WTC11 (cell line): ENCODE measurements around the gene MRPL51. TPM values are rescaled to one million over a fixed set of nuclear protein-coding genes. Genes with fewer than 3 reads are reported as not detected.
"Not testable (repeated sequence)": the region's sequence is repeated elsewhere in the genome, so short reads cannot be mapped to it uniquely, and the experiment has no call there.

Experiments
- ATAC-seq: fragments of 200-7000 bp; cut with Tn5 transposase; 2 replicates; pipeline ENCODE4 v1.10.0; 2021; ENCODE audit warnings: mild to moderate bottlenecking, moderate library complexity
- CTCF ChIA-PET: fragments of 300-600 bp; sonication (Branson Sonifier 250); formaldehyde crosslinking; loops from one replicate; lab custom pipeline; 2021; ENCODE audit warnings: antibody characterized with exemption; lab: Charles Lee
- POLR2A ChIA-PET: fragments of 350-600 bp; sonication (Branson Sonifier 250); formaldehyde crosslinking; loops from one replicate; lab custom pipeline; 2021; ENCODE audit warnings: antibody characterized with exemption; lab: Charles Lee
- DNase-seq: peaks from one replicate; pipeline ENCODE4 v3.0.0; 2021; ENCODE audit warnings: low spot score
- H3K27ac Mint-ChIP-seq: 2 replicates; pipeline ENCODE4 v1.8.0; 2021; ENCODE audit warnings: mixed read lengths
- H3K27me3 Mint-ChIP-seq: 2 replicates; pipeline ENCODE4 v1.8.0; 2021; ENCODE audit warnings: low read depth, mild to moderate bottlenecking, moderate library complexity, mixed read lengths
- H3K36me3 Mint-ChIP-seq: 2 replicates; pipeline ENCODE4 v1.8.0; 2021; ENCODE audit warnings: mixed read lengths
- H3K4me1 Mint-ChIP-seq: 2 replicates; pipeline ENCODE4 v1.8.0; 2022; ENCODE audit warnings: mixed read lengths
- H3K4me3 Mint-ChIP-seq: 2 replicates; pipeline ENCODE4 v1.8.0; 2021; ENCODE audit warnings: mild to moderate bottlenecking, moderate library complexity, mixed read lengths
- H3K9me3 Mint-ChIP-seq: 2 replicates; pipeline ENCODE4 v1.8.0; 2021; ENCODE audit warnings: mixed read lengths
- CREM ChIP-seq: sonication (generic); formaldehyde crosslinking; IDR thresholded peaks from 2 replicates; pipeline ENCODE4 v1.8.1; 2022; ENCODE audit warnings: mild to moderate bottlenecking, missing genetic modification reagents, moderate library complexity
- ELF4 ChIP-seq: sonication (generic); formaldehyde crosslinking; IDR thresholded peaks from 2 replicates; pipeline ENCODE4 v1.8.1; 2022; ENCODE audit warnings: low read depth, mild to moderate bottlenecking, moderate library complexity, missing genetic modification reagents
- FOXJ3 ChIP-seq: sonication (generic); formaldehyde crosslinking; IDR thresholded peaks from 2 replicates; pipeline ENCODE4 v1.9.0; 2021; ENCODE audit warnings: missing genetic modification reagents, mild to moderate bottlenecking, borderline replicate concordance
- JAZF1 ChIP-seq: fragments of 250-450 bp; sonication (Bioruptor Pico); IDR thresholded peaks from 2 replicates; pipeline ENCODE4 v1.9.0; 2021; ENCODE audit warnings: moderate library complexity, mild to moderate bottlenecking, inconsistent platforms
- NR1H2 ChIP-seq: sonication (generic); formaldehyde crosslinking; IDR thresholded peaks from 2 replicates; pipeline ENCODE4 v1.9.0; 2021; ENCODE audit warnings: mild to moderate bottlenecking, moderate library complexity, missing genetic modification reagents
- NR3C1 ChIP-seq: sonication (generic); formaldehyde crosslinking; conservative IDR thresholded peaks from 2 replicates; pipeline ENCODE4 v1.8.1; 2023; ENCODE audit warnings: low read depth, mild to moderate bottlenecking, missing genetic modification reagents
- ZNF219 ChIP-seq: sonication (generic); formaldehyde crosslinking; IDR thresholded peaks from 2 replicates; pipeline ENCODE4 v1.8.0; 2023; ENCODE audit warnings: missing genetic modification reagents, mild to moderate bottlenecking, borderline replicate concordance
- ZNF317 ChIP-seq: sonication (generic); formaldehyde crosslinking; IDR thresholded peaks from 2 replicates; pipeline ENCODE4 v1.8.1; 2023; ENCODE audit warnings: low read depth, mild to moderate bottlenecking, moderate library complexity, missing genetic modification reagents, borderline replicate concordance
- ZNF416 ChIP-seq: fragments of 250-450 bp; sonication (Bioruptor Pico); IDR thresholded peaks from 2 replicates; pipeline ENCODE4 v1.9.0; 2021; ENCODE audit warnings: mild to moderate bottlenecking, inconsistent platforms
- total RNA-seq: library from RNA; stranded (reverse); gene quantifications from 3 replicates; pipeline ENCODE4 v1.2.3, GENCODE V29; 2021
- TF ChIP-seq, protein P1 (sequence below): sonication (generic); formaldehyde crosslinking; IDR thresholded peaks from 2 replicates; pipeline ENCODE4 v1.8.0; 2022; ENCODE audit warnings: mild to moderate bottlenecking, missing genetic modification reagents
- TF ChIP-seq, protein P2 (sequence below): sonication (generic); formaldehyde crosslinking; IDR thresholded peaks from 2 replicates; pipeline ENCODE4 v1.8.1; 2022; ENCODE audit warnings: mild to moderate bottlenecking, moderate library complexity, missing genetic modification reagents
- TF ChIP-seq, protein P3 (sequence below): fragments of 250-450 bp; sonication (Bioruptor Pico); IDR thresholded peaks from 2 replicates; pipeline ENCODE4 v1.9.0; 2021; ENCODE audit warnings: mild to moderate bottlenecking
- TF ChIP-seq, protein P4 (sequence below): sonication (generic); formaldehyde crosslinking; IDR thresholded peaks from 2 replicates; pipeline ENCODE4 v1.8.1; 2023; ENCODE audit warnings: mild to moderate bottlenecking, missing genetic modification reagents
- TF ChIP-seq, protein P5 (sequence below): sonication (generic); formaldehyde crosslinking; IDR thresholded peaks from 2 replicates; pipeline ENCODE4 v1.8.0; 2023; ENCODE audit warnings: missing genetic modification reagents
- TF ChIP-seq, protein P6 (sequence below): sonication (generic); formaldehyde crosslinking; IDR thresholded peaks from 2 replicates; pipeline ENCODE4 v1.8.1; 2023; ENCODE audit warnings: mild to moderate bottlenecking, missing genetic modification reagents

The MRPL51 gene
- total RNA-seq, 1 experiment from 2014 or later = 290 TPM

DNA sequence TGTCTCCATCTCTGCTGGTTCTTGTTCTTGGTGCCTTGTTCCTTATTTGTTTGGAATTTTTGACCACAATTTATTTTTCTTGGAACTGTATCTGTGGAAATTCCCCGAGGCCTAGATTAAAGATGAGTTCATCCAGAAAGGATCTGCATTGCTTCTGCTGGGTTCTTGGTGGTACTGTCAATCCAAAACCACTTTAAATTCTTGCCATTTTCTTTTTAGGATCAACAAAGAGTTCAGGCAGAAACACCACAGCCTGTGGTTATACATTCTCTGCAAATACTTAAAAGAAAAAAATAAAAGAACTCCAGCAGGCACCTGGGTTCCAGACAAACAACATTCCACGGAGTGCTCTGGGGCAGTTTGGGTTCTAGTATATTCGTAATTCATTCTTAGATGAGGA is 16.6 kb downstream of the MRPL51 start (continued):
- TF ChIP-seq, protein P1, sequence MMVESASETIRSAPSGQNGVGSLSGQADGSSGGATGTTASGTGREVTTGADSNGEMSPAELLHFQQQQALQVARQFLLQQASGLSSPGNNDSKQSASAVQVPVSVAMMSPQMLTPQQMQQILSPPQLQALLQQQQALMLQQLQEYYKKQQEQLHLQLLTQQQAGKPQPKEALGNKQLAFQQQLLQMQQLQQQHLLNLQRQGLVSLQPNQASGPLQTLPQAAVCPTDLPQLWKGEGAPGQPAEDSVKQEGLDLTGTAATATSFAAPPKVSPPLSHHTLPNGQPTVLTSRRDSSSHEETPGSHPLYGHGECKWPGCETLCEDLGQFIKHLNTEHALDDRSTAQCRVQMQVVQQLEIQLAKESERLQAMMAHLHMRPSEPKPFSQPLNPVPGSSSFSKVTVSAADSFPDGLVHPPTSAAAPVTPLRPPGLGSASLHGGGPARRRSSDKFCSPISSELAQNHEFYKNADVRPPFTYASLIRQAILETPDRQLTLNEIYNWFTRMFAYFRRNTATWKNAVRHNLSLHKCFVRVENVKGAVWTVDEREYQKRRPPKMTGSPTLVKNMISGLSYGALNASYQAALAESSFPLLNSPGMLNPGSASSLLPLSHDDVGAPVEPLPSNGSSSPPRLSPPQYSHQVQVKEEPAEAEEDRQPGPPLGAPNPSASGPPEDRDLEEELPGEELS (CRISPR knock-in tag) = no peak
- TF ChIP-seq NR3C1 = no peak
- no peak for TF ChIP-seq ZNF416 (CRISPR knock-in tag)
- TF ChIP-seq ZNF219 (CRISPR knock-in tag) = no peak
- no peak for TF ChIP-seq ELF4 (CRISPR knock-in tag)
- TF ChIP-seq FOXJ3 = no peak

DNA sequence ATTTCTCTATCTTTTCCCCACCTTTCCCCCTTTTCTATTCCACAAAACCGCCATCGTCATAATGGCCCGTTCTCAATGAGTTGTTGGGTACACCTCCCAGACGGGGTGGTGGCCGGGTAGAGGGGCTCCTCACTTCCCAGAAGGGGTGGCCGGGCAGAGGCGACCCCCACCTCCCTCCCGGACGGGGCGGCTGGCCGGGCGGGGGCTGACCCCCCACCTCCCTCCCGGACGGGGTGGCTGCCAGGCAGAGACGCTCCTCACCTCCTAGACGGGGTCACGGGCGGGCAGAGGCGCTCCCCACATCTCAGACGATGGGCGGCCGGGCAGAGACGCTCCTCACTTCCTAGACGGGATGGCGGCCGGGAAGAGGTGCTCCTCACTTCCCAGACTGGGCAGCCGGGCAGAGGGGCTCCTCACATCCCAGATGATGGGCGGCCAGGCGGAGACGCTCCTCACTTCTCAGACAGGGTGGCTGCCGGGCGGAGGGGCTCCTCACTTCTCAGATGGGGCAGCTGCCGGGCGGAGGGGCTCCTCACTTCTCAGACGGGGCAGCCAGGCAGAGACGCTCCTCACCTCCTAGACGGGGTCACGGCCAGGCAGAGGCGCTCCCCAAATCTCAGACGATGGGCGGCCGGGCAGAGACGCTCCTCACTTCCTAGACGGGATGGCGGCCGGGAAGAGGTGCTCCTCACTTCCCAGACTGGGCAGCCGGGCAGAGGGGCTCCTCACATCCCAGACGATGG is 17.7 kb downstream of the MRPL51 start:
- ATAC-seq, H3K4me3 Mint-ChIP-seq, H3K27ac Mint-ChIP-seq, H3K36me3 Mint-ChIP-seq, H3K4me1 Mint-ChIP-seq, CTCF ChIA-PET, POLR2A ChIA-PET: not testable (repeated sequence)
- DNase-seq = peak; percentile 4
- peaks cover 23% of the 10 kb centered on the region for H3K27me3 Mint-ChIP-seq
- peaks cover 14% of the 10 kb centered on the region for H3K9me3 Mint-ChIP-seq

DNA sequence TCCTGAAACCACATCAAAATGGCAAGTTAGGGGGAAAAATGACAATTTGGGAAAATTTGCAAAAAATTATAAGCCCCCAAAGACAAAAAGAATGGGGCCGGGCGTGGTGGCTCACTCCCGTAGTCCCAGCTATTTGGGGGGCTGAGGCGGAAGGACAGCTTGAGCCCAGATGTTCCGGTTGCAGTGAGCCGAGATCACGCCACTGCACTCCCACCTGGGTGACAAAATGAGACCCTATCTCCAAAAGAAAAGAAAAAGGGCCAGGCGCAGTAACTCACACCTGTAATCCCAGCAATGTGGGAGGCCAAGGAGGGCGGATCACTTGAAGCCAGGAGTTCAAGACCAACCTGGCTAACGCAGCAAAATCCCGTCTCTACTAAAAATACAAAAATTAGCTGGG is 20.6 kb downstream of the MRPL51 start:
- ChIA-PET CTCF (no interaction called here), POLR2A (no interaction called here)
- ATAC-seq = no peak
- Mint-ChIP-seq H3K27ac (no peak overlapping the region), H3K9me3 (peaks cover 14% of the 10 kb centered on the region), H3K27me3 (peaks cover 26% of the 10 kb centered on the region), H3K4me3 (no peak overlapping the region), H3K36me3 (peaks cover 13% of the 10 kb centered on the region), H3K4me1 (peaks cover 20% of the 10 kb centered on the region)
- no peak for TF ChIP-seq CREM (CRISPR knock-in tag)
- TF ChIP-seq, protein P2, sequence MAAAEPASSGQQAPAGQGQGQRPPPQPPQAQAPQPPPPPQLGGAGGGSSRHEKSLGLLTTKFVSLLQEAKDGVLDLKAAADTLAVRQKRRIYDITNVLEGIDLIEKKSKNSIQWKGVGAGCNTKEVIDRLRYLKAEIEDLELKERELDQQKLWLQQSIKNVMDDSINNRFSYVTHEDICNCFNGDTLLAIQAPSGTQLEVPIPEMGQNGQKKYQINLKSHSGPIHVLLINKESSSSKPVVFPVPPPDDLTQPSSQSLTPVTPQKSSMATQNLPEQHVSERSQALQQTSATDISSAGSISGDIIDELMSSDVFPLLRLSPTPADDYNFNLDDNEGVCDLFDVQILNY (CRISPR knock-in tag) = no peak
- TF ChIP-seq, protein P3, sequence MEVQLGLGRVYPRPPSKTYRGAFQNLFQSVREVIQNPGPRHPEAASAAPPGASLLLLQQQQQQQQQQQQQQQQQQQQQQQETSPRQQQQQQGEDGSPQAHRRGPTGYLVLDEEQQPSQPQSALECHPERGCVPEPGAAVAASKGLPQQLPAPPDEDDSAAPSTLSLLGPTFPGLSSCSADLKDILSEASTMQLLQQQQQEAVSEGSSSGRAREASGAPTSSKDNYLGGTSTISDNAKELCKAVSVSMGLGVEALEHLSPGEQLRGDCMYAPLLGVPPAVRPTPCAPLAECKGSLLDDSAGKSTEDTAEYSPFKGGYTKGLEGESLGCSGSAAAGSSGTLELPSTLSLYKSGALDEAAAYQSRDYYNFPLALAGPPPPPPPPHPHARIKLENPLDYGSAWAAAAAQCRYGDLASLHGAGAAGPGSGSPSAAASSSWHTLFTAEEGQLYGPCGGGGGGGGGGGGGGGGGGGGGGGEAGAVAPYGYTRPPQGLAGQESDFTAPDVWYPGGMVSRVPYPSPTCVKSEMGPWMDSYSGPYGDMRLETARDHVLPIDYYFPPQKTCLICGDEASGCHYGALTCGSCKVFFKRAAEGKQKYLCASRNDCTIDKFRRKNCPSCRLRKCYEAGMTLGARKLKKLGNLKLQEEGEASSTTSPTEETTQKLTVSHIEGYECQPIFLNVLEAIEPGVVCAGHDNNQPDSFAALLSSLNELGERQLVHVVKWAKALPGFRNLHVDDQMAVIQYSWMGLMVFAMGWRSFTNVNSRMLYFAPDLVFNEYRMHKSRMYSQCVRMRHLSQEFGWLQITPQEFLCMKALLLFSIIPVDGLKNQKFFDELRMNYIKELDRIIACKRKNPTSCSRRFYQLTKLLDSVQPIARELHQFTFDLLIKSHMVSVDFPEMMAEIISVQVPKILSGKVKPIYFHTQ (CRISPR knock-in tag) = no peak
- no peak for TF ChIP-seq NR1H2 (CRISPR knock-in tag)
- peak; percentile 8 for DNase-seq

DNA sequence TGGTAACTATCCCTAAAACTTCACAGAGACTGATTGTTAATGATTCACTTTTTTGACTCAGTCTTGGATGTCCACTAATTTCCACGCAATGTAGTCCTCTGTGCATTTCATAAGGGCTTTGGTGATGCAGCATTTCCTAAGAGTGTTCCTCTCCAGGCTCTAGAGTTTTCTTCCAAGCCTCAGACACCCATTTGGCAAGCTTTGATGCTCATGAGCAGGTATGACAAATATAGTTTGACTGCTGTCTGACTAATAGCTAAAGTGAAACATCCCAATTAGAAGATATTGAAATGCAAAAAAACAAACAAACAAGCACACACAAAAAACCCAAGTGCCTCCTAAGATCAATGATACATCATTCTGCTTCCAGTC is 21.1 kb downstream of the MRPL51 start:
- no peak for DNase-seq
- Mint-ChIP-seq H3K4me1 (peaks cover 20% of the 10 kb centered on the region), H3K4me3 (peak overlapping the region; percentile 68; the same call in 1 of the 2 replicates), H3K27me3 (peaks cover 26% of the 10 kb centered on the region), H3K9me3 (peaks cover 14% of the 10 kb centered on the region), H3K27ac (no peak overlapping the region), H3K36me3 (peaks cover 17% of the 10 kb centered on the region)
- ChIA-PET CTCF (interaction anchor here (2.7 kb wide), 1 partner anchor 145 kb away, joined by 13 read pairs; no protein-coding TSS in a partner anchor), POLR2A (no interaction called here)
- no peak for ATAC-seq
- TF ChIP-seq, protein P4, sequence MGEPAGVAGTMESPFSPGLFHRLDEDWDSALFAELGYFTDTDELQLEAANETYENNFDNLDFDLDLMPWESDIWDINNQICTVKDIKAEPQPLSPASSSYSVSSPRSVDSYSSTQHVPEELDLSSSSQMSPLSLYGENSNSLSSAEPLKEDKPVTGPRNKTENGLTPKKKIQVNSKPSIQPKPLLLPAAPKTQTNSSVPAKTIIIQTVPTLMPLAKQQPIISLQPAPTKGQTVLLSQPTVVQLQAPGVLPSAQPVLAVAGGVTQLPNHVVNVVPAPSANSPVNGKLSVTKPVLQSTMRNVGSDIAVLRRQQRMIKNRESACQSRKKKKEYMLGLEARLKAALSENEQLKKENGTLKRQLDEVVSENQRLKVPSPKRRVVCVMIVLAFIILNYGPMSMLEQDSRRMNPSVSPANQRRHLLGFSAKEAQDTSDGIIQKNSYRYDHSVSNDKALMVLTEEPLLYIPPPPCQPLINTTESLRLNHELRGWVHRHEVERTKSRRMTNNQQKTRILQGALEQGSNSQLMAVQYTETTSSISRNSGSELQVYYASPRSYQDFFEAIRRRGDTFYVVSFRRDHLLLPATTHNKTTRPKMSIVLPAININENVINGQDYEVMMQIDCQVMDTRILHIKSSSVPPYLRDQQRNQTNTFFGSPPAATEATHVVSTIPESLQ (CRISPR knock-in tag) = no peak
- TF ChIP-seq, protein P5, sequence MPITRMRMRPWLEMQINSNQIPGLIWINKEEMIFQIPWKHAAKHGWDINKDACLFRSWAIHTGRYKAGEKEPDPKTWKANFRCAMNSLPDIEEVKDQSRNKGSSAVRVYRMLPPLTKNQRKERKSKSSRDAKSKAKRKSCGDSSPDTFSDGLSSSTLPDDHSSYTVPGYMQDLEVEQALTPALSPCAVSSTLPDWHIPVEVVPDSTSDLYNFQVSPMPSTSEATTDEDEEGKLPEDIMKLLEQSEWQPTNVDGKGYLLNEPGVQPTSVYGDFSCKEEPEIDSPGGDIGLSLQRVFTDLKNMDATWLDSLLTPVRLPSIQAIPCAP (CRISPR knock-in tag) = no peak
- TF ChIP-seq, protein P6, sequence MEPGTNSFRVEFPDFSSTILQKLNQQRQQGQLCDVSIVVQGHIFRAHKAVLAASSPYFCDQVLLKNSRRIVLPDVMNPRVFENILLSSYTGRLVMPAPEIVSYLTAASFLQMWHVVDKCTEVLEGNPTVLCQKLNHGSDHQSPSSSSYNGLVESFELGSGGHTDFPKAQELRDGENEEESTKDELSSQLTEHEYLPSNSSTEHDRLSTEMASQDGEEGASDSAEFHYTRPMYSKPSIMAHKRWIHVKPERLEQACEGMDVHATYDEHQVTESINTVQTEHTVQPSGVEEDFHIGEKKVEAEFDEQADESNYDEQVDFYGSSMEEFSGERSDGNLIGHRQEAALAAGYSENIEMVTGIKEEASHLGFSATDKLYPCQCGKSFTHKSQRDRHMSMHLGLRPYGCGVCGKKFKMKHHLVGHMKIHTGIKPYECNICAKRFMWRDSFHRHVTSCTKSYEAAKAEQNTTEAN = no peak
- TF ChIP-seq ZNF317 (no peak), JAZF1 (no peak)
